ENCODE results near the gene AQP1. TPM values are rescaled to one million over a fixed set of nuclear protein-coding genes. Genes with fewer than 3 reads are reported as not detected.

AQP1 gene
- polyA plus RNA-seq, 1 donor (not counting 4 experiments of a cell fraction or from before 2014, with no cell fraction given): 0.07 TPM

GRCh38 chr7:30863706-30864035, 48.0 kb upstream of the AQP1 start:
- Histone ChIP-seq H3K4me3 (ENCODE audit: control insufficient read depth in 2 of 3, extremely low read depth in 1 of 3, insufficient read depth in 2 of 3, low read depth in 1 of 3, low read length in 3 of 3) (no peak overlapping the region), H3K79me2 (ENCODE audit: control insufficient read depth, insufficient read depth, low read length) (no peaks in the 10 kb centered on the region), H3K4me2 (ENCODE audit: control insufficient read depth, extremely low read depth, insufficient read depth, low read depth, low read length) (no peak overlapping the region), H3K27me3 (ENCODE audit: control insufficient read depth, extremely low read depth, insufficient read depth, low read length) (no peaks in the 10 kb centered on the region), H4K20me1 (ENCODE audit: control insufficient read depth, extremely low read depth, insufficient read depth, low read length) (no peaks in the 10 kb centered on the region), H2AFZ (ENCODE audit: control insufficient read depth, low read length) (no peak overlapping the region), H3K27ac (ENCODE audit: control insufficient read depth, insufficient read depth, low read length) (no peak overlapping the region), H3K9me3 (ENCODE audit: control insufficient read depth, low read depth, low read length) (no peaks in the 10 kb centered on the region), H3K36me3 (ENCODE audit: control insufficient read depth in 2 of 2, extremely low read depth in 1 of 2, insufficient read depth in 2 of 2, low read length in 2 of 2) (no peaks in the 10 kb centered on the region), H3K4me1 (ENCODE audit: control insufficient read depth, extremely low read depth, insufficient read depth, low read length) (no peaks in the 10 kb centered on the region), H3K9ac (ENCODE audit: control insufficient read depth, extremely low read depth, insufficient read depth, low read length) (no peak overlapping the region), H3K9me1 (ENCODE audit: control insufficient read depth, extremely low read depth, insufficient read depth, low read length) (no peaks in the 10 kb centered on the region)
- dilution Hi-C loops (cut with MboI; ENCODE audit: extremely low pct_ligation_motif_present, low sequenced_read_pairs): no loop called here
- FAIRE-seq (no peak), DNase-seq (ENCODE audit: low read depth, low spot score) (no peak)
- no peak for TF ChIP-seq CTCF (optimal IDR thresholded peaks at IDR 0.05 in 1 of 3, IDR thresholded peaks at IDR 0.05 in 1 of 3, conservative IDR thresholded peaks at IDR 0.05 in 1 of 3; ENCODE audit: extremely low read depth in 1 of 3, insufficient read depth in 2 of 3, low read length in 3 of 3)
- TF ChIP-seq EZH2 (IDR thresholded peaks at IDR 0.05; ENCODE audit: low read length): no peak

GRCh38 chr7:30864101-30864500, 47.6 kb upstream of the AQP1 start:
- Histone ChIP-seq H3K4me2 (ENCODE audit: control insufficient read depth, extremely low read depth, insufficient read depth, low read depth, low read length) (no peak overlapping the region), H3K4me3 (ENCODE audit: control insufficient read depth in 2 of 3, extremely low read depth in 1 of 3, insufficient read depth in 2 of 3, low read depth in 1 of 3, low read length in 3 of 3) (no peak overlapping the region), H3K27ac (ENCODE audit: control insufficient read depth, insufficient read depth, low read length) (no peak overlapping the region), H3K36me3 (ENCODE audit: control insufficient read depth in 2 of 2, extremely low read depth in 1 of 2, insufficient read depth in 2 of 2, low read length in 2 of 2) (no peaks in the 10 kb centered on the region), H3K9me3 (ENCODE audit: control insufficient read depth, low read depth, low read length) (no peaks in the 10 kb centered on the region), H3K79me2 (ENCODE audit: control insufficient read depth, insufficient read depth, low read length) (no peaks in the 10 kb centered on the region), H2AFZ (ENCODE audit: control insufficient read depth, low read length) (no peak overlapping the region), H3K9me1 (ENCODE audit: control insufficient read depth, extremely low read depth, insufficient read depth, low read length) (no peaks in the 10 kb centered on the region), H3K9ac (ENCODE audit: control insufficient read depth, extremely low read depth, insufficient read depth, low read length) (no peak overlapping the region), H3K4me1 (ENCODE audit: control insufficient read depth, extremely low read depth, insufficient read depth, low read length) (no peaks in the 10 kb centered on the region), H4K20me1 (ENCODE audit: control insufficient read depth, extremely low read depth, insufficient read depth, low read length) (no peaks in the 10 kb centered on the region), H3K27me3 (ENCODE audit: control insufficient read depth, extremely low read depth, insufficient read depth, low read length) (no peaks in the 10 kb centered on the region)
- TF ChIP-seq CTCF (optimal IDR thresholded peaks at IDR 0.05 in 1 of 3, IDR thresholded peaks at IDR 0.05 in 1 of 3, conservative IDR thresholded peaks at IDR 0.05 in 1 of 3; ENCODE audit: extremely low read depth in 1 of 3, insufficient read depth in 2 of 3, low read length in 3 of 3): no peak
- TF ChIP-seq EZH2 (IDR thresholded peaks at IDR 0.05; ENCODE audit: low read length): no peak
- dilution Hi-C loops (cut with MboI; ENCODE audit: extremely low pct_ligation_motif_present, low sequenced_read_pairs): no loop called here
- FAIRE-seq (no peak), DNase-seq (ENCODE audit: low read depth, low spot score) (no peak)
